Epidermal melanocyte (primary cell): Measurements from ENCODE around the gene ZNF837.

ENCODE experiments used
- DNase-seq: peaks from one replicate; pipeline ENCODE4 v3.0.0; 2011; ENCODE audit warnings: low spot score; ENCODE audit not compliant: insufficient read length

Gene ZNF837

GRCh38 chr19:58372311-58373133, 8.3 kb downstream of the ZNF837 start:
- DNase-seq, result no peak

- DNase-seq, result no peak
Measured at GRCh38 chr19:58368561-58369360, 12.1 kb downstream of the ZNF837 start.

- DNase-seq, result no peak
Measured at GRCh38 chr19:58367698-58368454, 13.0 kb downstream of the ZNF837 start.

GRCh38 chr19:58366585-58367430, 14.0 kb downstream of the ZNF837 start:
- peak; percentile 13 for DNase-seq

- no peak for DNase-seq
Measured at GRCh38 chr19:58364146-58364545, 16.7 kb downstream of the ZNF837 start.

GRCh38 chr19:58362272-58362994, 18.4 kb downstream of the ZNF837 start, which contains the start of gene ZNF497:
ZNF497 (minus strand) TSS chr19:58362751; CDS start chr19:58357635, 5,116 bp downstream.
- peak; percentile 100 for DNase-seq

GRCh38 chr19:58361900-58362271, 18.9 kb downstream of the ZNF837 start:
- DNase-seq, result no peak

- DNase-seq, result peak; percentile 16
Measured at GRCh38 chr19:58357481-58358145, 23.2 kb downstream of the ZNF837 start.

GRCh38 chr19:58356766-58357480, 23.9 kb downstream of the ZNF837 start:
- peak; percentile 15 for DNase-seq

- peak; percentile 30 for DNase-seq
Measured at GRCh38 chr19:58355908-58356765, 24.7 kb downstream of the ZNF837 start.

- peak; percentile 14 for DNase-seq
Measured at GRCh38 chr19:58355215-58355796, 25.5 kb downstream of the ZNF837 start.

GRCh38 chr19:58354478-58355030, 26.3 kb downstream of the ZNF837 start:
- DNase-seq, result peak; percentile 15

- DNase-seq, result peak; percentile 13
Measured at GRCh38 chr19:58353717-58354477, 26.9 kb downstream of the ZNF837 start.

- DNase-seq, result no peak
Measured at GRCh38 chr19:58352760-58353671, 27.8 kb downstream of the ZNF837 start, which contains the start of gene A1BG. A1BG (minus strand) TSS chr19:58353492; CDS start chr19:58353437, 55 bp downstream.
